ENCODE measurements around the gene ITGA7. TPM values are rescaled to one million over a fixed set of nuclear protein-coding genes. Genes with fewer than 3 reads are reported as not detected.

The ITGA7 gene
- polyA plus RNA-seq, 4 donors = 24.3 to 41.0 (median 29.2) TPM

- DNase-seq (ENCODE audit: low read depth in 4 of 4, low spot score in 3 of 4) = no peak
Observed at GRCh38 chr12:55702861-55703260, 4.8 kb downstream of the ITGA7 start.

GRCh38 chr12:55700255-55701018 is 7.3 kb downstream of the ITGA7 start:
- DNase-seq (ENCODE audit: low read depth in 4 of 4, low spot score in 3 of 4) = no peak

GRCh38 chr12:55699471-55700055 is 8.1 kb downstream of the ITGA7 start:
- DNase-seq (ENCODE audit: low read depth in 4 of 4, low spot score in 3 of 4) = no peak

- DNase-seq (ENCODE audit: low read depth in 4 of 4, low spot score in 3 of 4) = no peak
Observed at GRCh38 chr12:55698965-55699364, 8.7 kb downstream of the ITGA7 start.

- DNase-seq (ENCODE audit: low read depth in 4 of 4, low spot score in 3 of 4) = no peak
Observed at GRCh38 chr12:55698241-55698955, 9.3 kb downstream of the ITGA7 start.

GRCh38 chr12:55697686-55698085 is 10.0 kb downstream of the ITGA7 start:
- no peak for DNase-seq (ENCODE audit: low read depth in 4 of 4, low spot score in 3 of 4)

- DNase-seq (ENCODE audit: low read depth in 4 of 4, low spot score in 3 of 4) = no peak
Observed at GRCh38 chr12:55696796-55697462, 10.8 kb downstream of the ITGA7 start.

GRCh38 chr12:55696141-55696540 is 11.6 kb downstream of the ITGA7 start:
- DNase-seq (ENCODE audit: low read depth in 4 of 4, low spot score in 3 of 4) = no peak

- no peak for DNase-seq (ENCODE audit: low read depth in 4 of 4, low spot score in 3 of 4)
Observed at GRCh38 chr12:55695349-55695748, 12.4 kb downstream of the ITGA7 start.

GRCh38 chr12:55694651-55695050 is 13.1 kb downstream of the ITGA7 start:
- no peak for DNase-seq (ENCODE audit: low read depth in 4 of 4, low spot score in 3 of 4)

- DNase-seq (ENCODE audit: low read depth in 4 of 4, low spot score in 3 of 4) = no peak
Observed at GRCh38 chr12:55694188-55694515, 13.6 kb downstream of the ITGA7 start.

- no peak for DNase-seq (ENCODE audit: low read depth in 4 of 4, low spot score in 3 of 4)
Observed at GRCh38 chr12:55693323-55694187, 14.1 kb downstream of the ITGA7 start.

GRCh38 chr12:55692631-55693322 is 14.9 kb downstream of the ITGA7 start:
- DNase-seq (ENCODE audit: low read depth in 4 of 4, low spot score in 3 of 4) = no peak

- DNase-seq (ENCODE audit: low read depth in 4 of 4, low spot score in 3 of 4) = no peak
Observed at GRCh38 chr12:55688716-55689655, 18.7 kb downstream of the ITGA7 start.

- no peak for DNase-seq (ENCODE audit: low read depth in 4 of 4, low spot score in 3 of 4)
Observed at GRCh38 chr12:55687746-55688145, 20.0 kb downstream of the ITGA7 start.

GRCh38 chr12:55686366-55687010 is 21.2 kb downstream of the ITGA7 start:
- no peak for DNase-seq (ENCODE audit: low read depth in 4 of 4, low spot score in 3 of 4)

GRCh38 chr12:55685671-55686070 is 22.0 kb downstream of the ITGA7 start:
- DNase-seq (ENCODE audit: low read depth in 4 of 4, low spot score in 3 of 4) = no peak

GRCh38 chr12:55684761-55685370 is 22.8 kb downstream of the ITGA7 start:
- DNase-seq (ENCODE audit: low read depth in 4 of 4, low spot score in 3 of 4) = no peak

All from right renal pelvis (tissue), 4 donors.